GM19043 (cell line): ENCODE results near the gene SUSD1.
A peak's percentile ranks its signal among the peaks of the same experiment; 100 is the strongest.
"Not testable (repeated sequence)": the region's sequence is repeated elsewhere in the genome, so short reads cannot be mapped to it uniquely, and the experiment has no call there.

Experiments used
- ATAC-seq: cut with Tn5 transposase; IDR thresholded peaks from one replicate; pipeline ENCODE4 v1.9.1; 2021; ENCODE audit warnings: low read depth; ENCODE audit not compliant: unreplicated experiment

Gene SUSD1

GRCh38 chr9:112132356-112132755 is 42.7 kb downstream of the SUSD1 start:
- ATAC-seq, result no peak

GRCh38 chr9:112130997-112131396 is 44.1 kb downstream of the SUSD1 start:
- no peak for ATAC-seq

GRCh38 chr9:112130347-112130746 is 44.8 kb downstream of the SUSD1 start:
- no peak for ATAC-seq

GRCh38 chr9:112129246-112129645 is 45.9 kb downstream of the SUSD1 start:
- no peak for ATAC-seq

GRCh38 chr9:112128399-112128798 is 46.7 kb downstream of the SUSD1 start:
- not testable (repeated sequence) for ATAC-seq

- ATAC-seq, result no peak
Observed at GRCh38 chr9:112127281-112127680, 47.8 kb downstream of the SUSD1 start.

- ATAC-seq, result peak; percentile 63
Observed at GRCh38 chr9:112125951-112126388, 49.1 kb downstream of the SUSD1 start.

- ATAC-seq, result no peak
Observed at GRCh38 chr9:112124156-112124555, 50.9 kb downstream of the SUSD1 start.

- no peak for ATAC-seq
Observed at GRCh38 chr9:112121633-112122032, 53.5 kb downstream of the SUSD1 start.

GRCh38 chr9:112120439-112120925 is 54.6 kb downstream of the SUSD1 start:
- ATAC-seq, result no peak

GRCh38 chr9:112120030-112120341 is 55.1 kb downstream of the SUSD1 start:
- no peak for ATAC-seq

GRCh38 chr9:112119225-112120029 is 55.7 kb downstream of the SUSD1 start:
- ATAC-seq, result no peak

- ATAC-seq, result no peak
Observed at GRCh38 chr9:112118009-112118408, 57.1 kb downstream of the SUSD1 start.

- no peak for ATAC-seq
Observed at GRCh38 chr9:112115970-112116753, 58.9 kb downstream of the SUSD1 start.

- ATAC-seq, result no peak
Observed at GRCh38 chr9:112115109-112115508, 60.0 kb downstream of the SUSD1 start.

- no peak for ATAC-seq
Observed at GRCh38 chr9:112112941-112113681, 62.0 kb downstream of the SUSD1 start.

- ATAC-seq, result no peak
Observed at GRCh38 chr9:112112519-112112918, 62.6 kb downstream of the SUSD1 start.

- no peak for ATAC-seq
Observed at GRCh38 chr9:112111461-112111860, 63.6 kb downstream of the SUSD1 start.

GRCh38 chr9:112110777-112111113 is 64.4 kb downstream of the SUSD1 start:
- no peak for ATAC-seq

- no peak for ATAC-seq
Observed at GRCh38 chr9:112110094-112110776, 64.9 kb downstream of the SUSD1 start.

GRCh38 chr9:112104901-112105300 is 70.2 kb downstream of the SUSD1 start:
- ATAC-seq, result no peak
